CD8-positive, alpha-beta memory T cell (primary cell): ENCODE results near the gene CD247. TPM values are rescaled to one million over a fixed set of nuclear protein-coding genes. Genes with fewer than 3 reads are reported as not detected.

Experiments
- CTCF ChIA-PET: fragments of 350-600 bp; sonication (Branson Sonifier 250); formaldehyde crosslinking; loops from one replicate; lab custom pipeline; 2021; ENCODE audit warnings: antibody characterized with exemption; lab: Charles Lee
- POLR2A ChIA-PET: fragments of 350-600 bp; sonication (Branson Sonifier 250); formaldehyde crosslinking; loops from one replicate; lab custom pipeline; 2021; ENCODE audit warnings: antibody characterized with exemption; lab: Charles Lee
- DNase-seq, 5 donors: peaks; one replicate each; pipeline versions ENCODE4 v3.0.0 to v3.0.0-alpha.2; 2020 to 2022; ENCODE audit warnings: mixed read lengths in 1 of 5
- H3K27ac ChIP-seq: one replicate; pipeline ENCODE4 v1.7.0; 2013; ENCODE audit warnings: low read depth, mild to moderate bottlenecking, low read length, moderate library complexity
- H3K27me3 ChIP-seq: 2 replicates; pipeline ENCODE4 v1.7.0; 2013; ENCODE audit warnings: low read length, mild to moderate bottlenecking; ENCODE audit not compliant: insufficient read depth, poor library complexity, severe bottlenecking
- H3K36me3 ChIP-seq: 2 replicates; pipeline ENCODE4 v1.7.0; 2013; ENCODE audit warnings: mild to moderate bottlenecking, low read length, moderate library complexity; ENCODE audit not compliant: insufficient read depth
- H3K4me1 ChIP-seq: 2 replicates; pipeline ENCODE4 v1.7.0; 2013; ENCODE audit warnings: mild to moderate bottlenecking, low read length, moderate library complexity; ENCODE audit not compliant: insufficient read depth
- H3K4me3 ChIP-seq: 2 replicates; pipeline ENCODE4 v1.7.0; 2013; ENCODE audit warnings: mild to moderate bottlenecking, low read length
- H3K9me3 ChIP-seq: 2 replicates; pipeline ENCODE4 v1.7.0; 2013; ENCODE audit warnings: mild to moderate bottlenecking, low read length
- H3K27ac Mint-ChIP-seq, 8 donors: one replicate each; pipeline ENCODE4 v1.8.0; 2020 to 2021; ENCODE audit warnings: mixed read lengths in 8 of 8, mild to moderate bottlenecking in 6 of 8, inconsistent platforms in 3 of 8, moderate library complexity in 3 of 8
- H3K27me3 Mint-ChIP-seq, 2 donors: one replicate each; pipeline ENCODE4 v1.8.0; 2020 to 2021; ENCODE audit warnings: mixed read lengths in 2 of 2, mild to moderate bottlenecking in 1 of 2, moderate library complexity in 1 of 2
- H3K36me3 Mint-ChIP-seq, 3 donors: one replicate each; pipeline ENCODE4 v1.8.0; 2020 to 2021; ENCODE audit warnings: mixed read lengths in 3 of 3, inconsistent platforms in 1 of 3, mild to moderate bottlenecking in 1 of 3
- H3K4me1 Mint-ChIP-seq, 3 donors: one replicate each; pipeline ENCODE4 v1.8.0; 2020 to 2021; ENCODE audit warnings: mixed read lengths in 3 of 3, inconsistent platforms in 1 of 3, mild to moderate bottlenecking in 1 of 3
- H3K4me3 Mint-ChIP-seq, 7 donors: one replicate each; pipeline ENCODE4 v1.8.0; 2020 to 2021; ENCODE audit warnings: mixed read lengths in 7 of 7, mild to moderate bottlenecking in 6 of 7, moderate library complexity in 4 of 7, inconsistent platforms in 2 of 7
- H3K9me3 Mint-ChIP-seq, 5 donors: one replicate each; pipeline ENCODE4 v1.8.0; 2020 to 2022; ENCODE audit warnings: mixed read lengths in 5 of 5, mild to moderate bottlenecking in 3 of 5, moderate library complexity in 2 of 5, inconsistent platforms in 1 of 5
- polyA plus RNA-seq: library from polyadenylated mRNA; unstranded; fragments of 300-500 nt; fragmentation: Illumina TruSeq; gene quantifications from one replicate; pipeline ENCODE4 v1.2.3, GENCODE V29; 2021
- total RNA-seq, 2 experiments: library from RNA; stranded (reverse); gene quantifications; one replicate each; pipeline ENCODE4 v1.2.3, GENCODE V29; 2021

Gene CD247
- total and polyA plus RNA-seq, 3 experiments from 2014 or later, result 130 to 395 (median 133) TPM

GRCh38 chr1:167507719-167508118 is 10.6 kb downstream of the CD247 start:
- H3K9me3 ChIP-seq, result no peaks in the 10 kb centered on the region
- H3K4me1 Mint-ChIP-seq, result peaks cover 89 to 99% (median 98%) of the 10 kb centered on the region in 3 donors
- no peak for DNase-seq
- peak overlapping the region in 3 of 8 donors; percentile 37 to 82 (median 64) for H3K27ac Mint-ChIP-seq
- H3K36me3 Mint-ChIP-seq, result peaks cover 6 to 93% (median 30%) of the 10 kb centered on the region in 3 donors
- no peak overlapping the region for H3K4me3 ChIP-seq
- peak overlapping the region in 4 of 7 donors; percentile 0 to 48 (median 17) for H3K4me3 Mint-ChIP-seq
- ChIA-PET POLR2A (interaction anchor here (0.7 to 0.8 kb wide), 3 partner anchors 9 to 28 kb away, joined by 3 read pairs; no protein-coding TSS in a partner anchor), CTCF (interaction anchor here (1.1 to 1.6 kb wide), 6 partner anchors 9 to 180 kb away, joined by 3 to 6 read pairs (median 4); partner anchors contain the start of gene CD247)
- H3K4me1 ChIP-seq, result peaks cover 97% of the 10 kb centered on the region
- H3K27me3 ChIP-seq, result no peaks in the 10 kb centered on the region
- H3K36me3 ChIP-seq, result peaks cover 14% of the 10 kb centered on the region
- H3K27me3 Mint-ChIP-seq, result no peaks in the 10 kb centered on the region
- no peaks in the 10 kb centered on the region for H3K9me3 Mint-ChIP-seq
- no peak overlapping the region for H3K27ac ChIP-seq

- Mint-ChIP-seq H3K9me3 (no peaks in the 10 kb centered on the region), H3K4me1 (peaks cover 87 to 99% (median 97%) of the 10 kb centered on the region in 3 donors), H3K36me3 (peaks cover 6 to 90% (median 28%) of the 10 kb centered on the region in 3 donors), H3K27me3 (no peaks in the 10 kb centered on the region), H3K27ac (peak overlapping the region in 6 of 8 donors; percentile 7 to 96 (median 72)), H3K4me3 (peak overlapping the region in 5 of 7 donors; percentile 6 to 66 (median 25))
- Histone ChIP-seq H3K9me3 (no peaks in the 10 kb centered on the region), H3K27ac (no peak overlapping the region), H3K36me3 (peaks cover 14% of the 10 kb centered on the region), H3K4me1 (peaks cover 97% of the 10 kb centered on the region), H3K4me3 (peak overlapping the region; percentile 9), H3K27me3 (no peaks in the 10 kb centered on the region)
- DNase-seq, result no peak
- ChIA-PET CTCF (interaction anchor here (0.9 kb wide), 1 partner anchor 12 kb away, joined by 4 read pairs; no protein-coding TSS in a partner anchor), POLR2A (interaction anchor here (0.6 kb wide), 1 partner anchor 8 kb away, joined by 3 read pairs; no protein-coding TSS in a partner anchor)
These were observed 13.9 kb downstream of the CD247 start for GRCh38 chr1:167504467-167504827.

- no peaks in the 10 kb centered on the region for H3K27me3 Mint-ChIP-seq
- peak overlapping the region; percentile 7 to 96 (median 76) for H3K27ac Mint-ChIP-seq
- peaks cover 6 to 92% (median 29%) of the 10 kb centered on the region in 3 donors for H3K36me3 Mint-ChIP-seq
- no peak for DNase-seq
- ChIA-PET CTCF (interaction anchor here (0.9 kb wide), 1 partner anchor 13 kb away, joined by 4 read pairs; no protein-coding TSS in a partner anchor), POLR2A (interaction anchor here (0.6 kb wide), 1 partner anchor 8 kb away, joined by 3 read pairs; no protein-coding TSS in a partner anchor)
- Histone ChIP-seq H3K9me3 (no peaks in the 10 kb centered on the region), H3K36me3 (peaks cover 18% of the 10 kb centered on the region), H3K4me1 (peaks cover 98% of the 10 kb centered on the region), H3K27ac (no peak overlapping the region), H3K4me3 (no peak overlapping the region), H3K27me3 (no peaks in the 10 kb centered on the region)
- peaks cover 90 to 100% (median 98%) of the 10 kb centered on the region in 3 donors for H3K4me1 Mint-ChIP-seq
- H3K9me3 Mint-ChIP-seq, result no peaks in the 10 kb centered on the region
- peak overlapping the region in 6 of 7 donors; percentile 18 to 79 (median 49) for H3K4me3 Mint-ChIP-seq
These were observed 14.5 kb downstream of the CD247 start for GRCh38 chr1:167503626-167504466.

GRCh38 chr1:167502719-167503462 is 15.4 kb downstream of the CD247 start:
- Mint-ChIP-seq H3K9me3 (no peaks in the 10 kb centered on the region), H3K36me3 (peaks cover 2 to 92% (median 29%) of the 10 kb centered on the region in 3 donors), H3K4me1 (peaks cover 89 to 100% (median 98%) of the 10 kb centered on the region in 3 donors), H3K27me3 (no peaks in the 10 kb centered on the region), H3K4me3 (peak overlapping the region; percentile 10 to 79 (median 73)), H3K27ac (peak overlapping the region; percentile 70 to 96 (median 84))
- H3K36me3 ChIP-seq, result peaks cover 21% of the 10 kb centered on the region
- H3K4me3 ChIP-seq, result no peak overlapping the region
- H3K9me3 ChIP-seq, result no peaks in the 10 kb centered on the region
- no peak for DNase-seq
- CTCF ChIA-PET, result interaction anchor here (0.8 to 0.9 kb wide), 2 partner anchors 11 to 56 kb away, joined by 3 read pairs; no protein-coding TSS in a partner anchor
- POLR2A ChIA-PET, result interaction anchor here (1.6 kb wide), 1 partner anchor 12 kb away, joined by 6 read pairs; no protein-coding TSS in a partner anchor
- H3K27ac ChIP-seq, result no peak overlapping the region
- H3K4me1 ChIP-seq, result peaks cover 98% of the 10 kb centered on the region
- H3K27me3 ChIP-seq, result no peaks in the 10 kb centered on the region

GRCh38 chr1:167502192-167502551 is 16.2 kb downstream of the CD247 start:
- Histone ChIP-seq H3K27ac (no peak overlapping the region), H3K36me3 (peaks cover 18% of the 10 kb centered on the region)
- POLR2A ChIA-PET, result interaction anchor here (1.6 kb wide), 1 partner anchor 13 kb away, joined by 6 read pairs; no protein-coding TSS in a partner anchor

GRCh38 chr1:167501515-167502191 is 16.7 kb downstream of the CD247 start:
- CTCF ChIA-PET, result interaction anchor here (1.4 kb wide), 1 partner anchor 32 kb away, joined by 5 read pairs; no protein-coding TSS in a partner anchor
- Mint-ChIP-seq H3K9me3 (no peaks in the 10 kb centered on the region), H3K4me1 (peaks cover 91 to 100% (median 99%) of the 10 kb centered on the region in 3 donors), H3K27me3 (no peaks in the 10 kb centered on the region), H3K36me3 (peaks cover 0 to 92% (median 29%) of the 10 kb centered on the region in 3 donors), H3K27ac (peak overlapping the region; percentile 70 to 96 (median 88)), H3K4me3 (peak overlapping the region; percentile 26 to 84 (median 74))
- Histone ChIP-seq H3K9me3 (no peaks in the 10 kb centered on the region), H3K27me3 (no peaks in the 10 kb centered on the region), H3K4me3 (peak overlapping the region; percentile 21), H3K4me1 (peaks cover 98% of the 10 kb centered on the region), H3K36me3 (peaks cover 18% of the 10 kb centered on the region), H3K27ac (no peak overlapping the region)
- POLR2A ChIA-PET, result interaction anchor here (1.6 kb wide), 1 partner anchor 13 kb away, joined by 6 read pairs; no protein-coding TSS in a partner anchor
- no peak for DNase-seq

More at GRCh38 chr1:167502192-167502551, 16.2 kb downstream of the CD247 start:
- Mint-ChIP-seq H3K36me3 (peaks cover 0 to 92% (median 29%) of the 10 kb centered on the region in 3 donors), H3K4me1 (peaks cover 90 to 100% (median 98%) of the 10 kb centered on the region in 3 donors), H3K9me3 (no peaks in the 10 kb centered on the region), H3K27me3 (no peaks in the 10 kb centered on the region), H3K27ac (peak overlapping the region; percentile 70 to 96 (median 88)), H3K4me3 (peak overlapping the region; percentile 26 to 84 (median 74))
- no peaks in the 10 kb centered on the region for H3K27me3 ChIP-seq
- DNase-seq, result no peak
- CTCF ChIA-PET, result interaction anchor here (0.8 to 0.9 kb wide), 2 partner anchors 12 to 55 kb away, joined by 3 read pairs; no protein-coding TSS in a partner anchor
- peaks cover 98% of the 10 kb centered on the region for H3K4me1 ChIP-seq
- H3K9me3 ChIP-seq, result no peaks in the 10 kb centered on the region
- peak overlapping the region; percentile 21 for H3K4me3 ChIP-seq
